Measurements from ENCODE around the gene BHLHA9. TPM values are rescaled to one million over a fixed set of nuclear protein-coding genes. Genes with fewer than 3 reads are reported as not detected.

Gene BHLHA9
- total and polyA plus RNA-seq, 2 experiments from 2014 or later, result not detected

DNA sequence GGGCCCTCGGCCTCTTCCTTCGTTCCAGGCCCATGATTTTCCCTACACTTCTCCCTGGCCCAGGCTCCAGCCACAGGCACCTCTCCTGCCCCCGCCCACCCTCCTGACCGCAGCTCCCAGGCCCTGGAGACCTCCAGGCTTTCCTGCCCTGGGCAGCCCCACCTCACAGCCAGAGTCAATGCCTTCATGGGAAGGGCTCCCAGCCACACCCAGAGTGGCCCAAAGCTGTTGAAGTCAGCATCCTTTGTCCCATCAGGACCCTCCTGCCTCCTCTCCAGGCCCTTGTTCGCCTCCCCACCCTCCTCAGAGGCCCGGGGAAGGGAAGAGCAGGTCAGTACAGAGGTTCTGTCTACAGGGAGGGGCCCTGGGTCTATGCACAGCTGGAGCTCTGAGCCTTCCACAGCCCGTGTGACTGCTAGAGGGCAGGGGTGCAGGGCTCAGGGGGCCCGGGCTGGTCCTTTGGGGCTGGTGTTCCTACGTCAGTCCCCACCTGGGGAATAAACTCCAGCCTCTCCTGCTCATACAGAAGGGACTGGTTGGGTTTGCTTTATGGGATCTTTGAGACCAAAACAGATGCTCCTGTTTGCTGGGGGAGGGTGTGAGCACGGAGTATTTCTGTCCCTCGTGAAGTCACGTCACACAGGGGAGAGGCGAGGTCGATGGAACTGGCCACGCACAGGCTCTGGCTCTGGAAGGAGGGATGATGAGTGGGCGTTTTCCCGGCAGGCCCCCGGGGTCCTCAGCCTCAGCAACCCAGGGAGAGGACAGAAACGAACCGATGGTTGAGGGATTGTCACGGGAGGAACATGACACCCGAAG is 29.5 kb downstream of the BHLHA9 start:
- Histone ChIP-seq H3K4me1 (ENCODE audit: insufficient read depth) (no peaks in the 10 kb centered on the region), H3K9me3 (ENCODE audit: low read depth) (no peaks in the 10 kb centered on the region), H3K9me2 (replicated peaks; ENCODE audit: insufficient read depth) (no peaks in the 10 kb centered on the region), H3K27ac (no peak overlapping the region), H3K36me3 (replicated peaks; ENCODE audit: insufficient read depth, low read depth) (no peaks in the 10 kb centered on the region), H2AFZ (no peak overlapping the region), H3K27me3 (no peaks in the 10 kb centered on the region), H3K4me2 (no peak overlapping the region), H3K79me2 (no peaks in the 10 kb centered on the region), H3K4me3 (no peak overlapping the region), H4K20me1 (ENCODE audit: insufficient read depth, poor library complexity, severe bottlenecking) (no peaks in the 10 kb centered on the region)
- TF ChIP-seq, protein P1, sequence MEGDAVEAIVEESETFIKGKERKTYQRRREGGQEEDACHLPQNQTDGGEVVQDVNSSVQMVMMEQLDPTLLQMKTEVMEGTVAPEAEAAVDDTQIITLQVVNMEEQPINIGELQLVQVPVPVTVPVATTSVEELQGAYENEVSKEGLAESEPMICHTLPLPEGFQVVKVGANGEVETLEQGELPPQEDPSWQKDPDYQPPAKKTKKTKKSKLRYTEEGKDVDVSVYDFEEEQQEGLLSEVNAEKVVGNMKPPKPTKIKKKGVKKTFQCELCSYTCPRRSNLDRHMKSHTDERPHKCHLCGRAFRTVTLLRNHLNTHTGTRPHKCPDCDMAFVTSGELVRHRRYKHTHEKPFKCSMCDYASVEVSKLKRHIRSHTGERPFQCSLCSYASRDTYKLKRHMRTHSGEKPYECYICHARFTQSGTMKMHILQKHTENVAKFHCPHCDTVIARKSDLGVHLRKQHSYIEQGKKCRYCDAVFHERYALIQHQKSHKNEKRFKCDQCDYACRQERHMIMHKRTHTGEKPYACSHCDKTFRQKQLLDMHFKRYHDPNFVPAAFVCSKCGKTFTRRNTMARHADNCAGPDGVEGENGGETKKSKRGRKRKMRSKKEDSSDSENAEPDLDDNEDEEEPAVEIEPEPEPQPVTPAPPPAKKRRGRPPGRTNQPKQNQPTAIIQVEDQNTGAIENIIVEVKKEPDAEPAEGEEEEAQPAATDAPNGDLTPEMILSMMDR (IDR thresholded peaks at IDR 0.05; ENCODE audit: poor library complexity), result no peak
- TF ChIP-seq EZH2phosphoT487 (IDR thresholded peaks at IDR 0.05; ENCODE audit: low read depth, severe bottlenecking, unreplicated experiment), result no peak
- no peak for TF ChIP-seq EZH2 (IDR thresholded peaks at IDR 0.05; ENCODE audit: borderline replicate concordance)
- 84% methylated on average over 22 of the region's 22 CpGs for WGBS (ENCODE audit: low lambda C conversion rate, missing lambda C conversion rate)
- DNase-seq (ENCODE audit: low spot score), result no peak

DNA sequence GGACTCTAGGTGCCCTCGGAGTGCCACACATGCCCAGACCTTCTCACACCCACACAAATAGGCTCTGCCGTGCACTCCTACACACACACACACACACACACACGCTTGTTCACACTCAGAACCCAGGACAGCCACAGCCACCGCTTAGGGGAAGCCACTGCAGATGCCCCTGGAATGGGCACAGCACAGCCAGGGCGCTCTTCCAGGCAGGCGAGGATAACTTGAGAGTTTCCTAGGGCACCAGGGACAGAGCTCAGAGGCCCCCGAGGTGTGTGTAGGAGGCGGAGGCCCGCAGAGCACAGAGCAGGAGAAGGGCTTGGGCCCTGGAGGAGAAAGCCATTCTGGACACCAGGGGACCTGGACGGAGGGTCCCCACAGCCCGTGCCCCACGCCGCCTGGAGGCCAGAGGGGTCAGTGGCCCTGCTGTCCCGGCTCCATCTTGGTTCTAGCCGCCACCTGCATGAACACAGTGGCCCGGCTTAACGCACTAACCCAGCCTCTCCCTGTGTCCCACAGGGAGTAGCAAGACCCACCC is 30.2 kb downstream of the BHLHA9 start:
- H2AFZ ChIP-seq, result no peak overlapping the region
- no peak overlapping the region for H3K4me3 ChIP-seq
- no peak for TF ChIP-seq EZH2 (IDR thresholded peaks at IDR 0.05; ENCODE audit: borderline replicate concordance)
- no peak for TF ChIP-seq EZH2phosphoT487 (IDR thresholded peaks at IDR 0.05; ENCODE audit: low read depth, severe bottlenecking, unreplicated experiment)
- TF ChIP-seq, protein P1 (IDR thresholded peaks at IDR 0.05; ENCODE audit: poor library complexity), result no peak
- H3K36me3 ChIP-seq (replicated peaks; ENCODE audit: insufficient read depth, low read depth), result no peaks in the 10 kb centered on the region
- H3K27ac ChIP-seq, result no peak overlapping the region
- H3K4me1 ChIP-seq (ENCODE audit: insufficient read depth), result no peaks in the 10 kb centered on the region
- no peaks in the 10 kb centered on the region for H3K9me2 ChIP-seq (replicated peaks; ENCODE audit: insufficient read depth)
- 87% methylated on average over 16 of the region's 17 CpGs for WGBS (ENCODE audit: low lambda C conversion rate, missing lambda C conversion rate)
- H3K27me3 ChIP-seq, result no peaks in the 10 kb centered on the region
- no peaks in the 10 kb centered on the region for H3K79me2 ChIP-seq
- H3K9me3 ChIP-seq (ENCODE audit: low read depth), result no peaks in the 10 kb centered on the region
- no peak for DNase-seq (ENCODE audit: low spot score)
- no peaks in the 10 kb centered on the region for H4K20me1 ChIP-seq (ENCODE audit: insufficient read depth, poor library complexity, severe bottlenecking)
- no peak overlapping the region for H3K4me2 ChIP-seq

DNA sequence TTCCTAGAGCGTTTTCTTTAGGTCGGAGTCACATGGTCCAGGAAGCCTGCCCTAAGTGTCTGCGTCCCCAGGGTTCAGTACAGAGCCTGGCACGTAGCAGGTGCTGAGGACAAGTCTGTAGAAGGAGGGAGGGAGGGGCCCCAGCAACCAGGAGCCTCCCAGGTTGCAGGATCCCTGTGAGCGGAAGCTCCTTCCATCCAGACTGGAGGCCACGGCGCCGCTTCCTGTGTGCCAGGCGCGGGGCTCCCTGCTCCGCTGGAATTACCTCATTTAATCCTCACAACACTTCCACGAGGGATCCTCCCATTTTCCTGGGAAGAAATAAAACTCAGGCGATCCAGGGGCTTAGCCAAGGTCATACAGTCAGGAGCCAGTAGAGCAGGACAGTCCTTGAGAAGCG is 31.3 kb downstream of the BHLHA9 start:
- no peak overlapping the region for H3K4me3 ChIP-seq
- H2AFZ ChIP-seq, result no peak overlapping the region
- no peak overlapping the region for H3K4me2 ChIP-seq
- no peak for DNase-seq (ENCODE audit: low spot score)
- no peaks in the 10 kb centered on the region for H3K27me3 ChIP-seq
- TF ChIP-seq EZH2 (IDR thresholded peaks at IDR 0.05; ENCODE audit: borderline replicate concordance) (no peak), EZH2phosphoT487 (IDR thresholded peaks at IDR 0.05; ENCODE audit: low read depth, severe bottlenecking, unreplicated experiment) (no peak)
- TF ChIP-seq, protein P1 (IDR thresholded peaks at IDR 0.05; ENCODE audit: poor library complexity), result no peak
- no peaks in the 10 kb centered on the region for H3K79me2 ChIP-seq
- 70% methylated on average over 14 of the region's 14 CpGs for WGBS (ENCODE audit: low lambda C conversion rate, missing lambda C conversion rate)
- H3K36me3 ChIP-seq (replicated peaks; ENCODE audit: insufficient read depth, low read depth), result no peaks in the 10 kb centered on the region
- H3K4me1 ChIP-seq (ENCODE audit: insufficient read depth), result no peaks in the 10 kb centered on the region
- no peaks in the 10 kb centered on the region for H4K20me1 ChIP-seq (ENCODE audit: insufficient read depth, poor library complexity, severe bottlenecking)
- H3K9me2 ChIP-seq (replicated peaks; ENCODE audit: insufficient read depth), result no peaks in the 10 kb centered on the region
- no peaks in the 10 kb centered on the region for H3K9me3 ChIP-seq (ENCODE audit: low read depth)
- no peak overlapping the region for H3K27ac ChIP-seq
